Activated CD8-positive, alpha-beta memory T cell treated with anti-CD3 and anti-CD28 coated beads, Interleukin-2, amount 50 U/mL, for 24 hours (primary cell): Measurements from ENCODE around the gene TKTL1.
"Not testable (repeated sequence)": the region's sequence is repeated elsewhere in the genome, so short reads cannot be mapped to it uniquely, and the experiment has no call there.

Source experiments
- DNase-seq: peaks from one replicate; pipeline ENCODE4 v3.0.0-alpha.2; 2020; ENCODE audit errors: extremely low read depth

The TKTL1 gene

DNA sequence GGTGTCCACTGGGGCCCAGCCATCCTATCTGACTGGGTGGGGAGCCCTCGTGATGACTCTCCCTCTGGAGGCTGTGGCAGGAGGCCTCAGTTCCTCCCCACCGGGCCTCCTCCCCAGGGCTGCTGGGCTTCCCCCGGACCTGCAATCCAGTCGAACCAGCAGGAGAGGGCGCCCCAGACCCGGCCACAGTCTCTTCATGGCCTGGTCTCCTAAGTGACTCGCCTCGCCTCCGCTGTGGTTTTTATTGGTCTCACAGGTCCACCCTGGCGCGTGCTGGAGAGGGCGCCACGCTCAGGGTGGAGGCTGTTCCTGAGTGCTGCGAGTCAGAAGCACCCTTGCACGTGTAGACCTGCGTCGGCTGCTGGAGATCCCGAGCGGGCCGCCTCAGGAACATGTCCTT is 48.0 kb downstream of the TKTL1 start:
- DNase-seq = not testable (repeated sequence)

DNA sequence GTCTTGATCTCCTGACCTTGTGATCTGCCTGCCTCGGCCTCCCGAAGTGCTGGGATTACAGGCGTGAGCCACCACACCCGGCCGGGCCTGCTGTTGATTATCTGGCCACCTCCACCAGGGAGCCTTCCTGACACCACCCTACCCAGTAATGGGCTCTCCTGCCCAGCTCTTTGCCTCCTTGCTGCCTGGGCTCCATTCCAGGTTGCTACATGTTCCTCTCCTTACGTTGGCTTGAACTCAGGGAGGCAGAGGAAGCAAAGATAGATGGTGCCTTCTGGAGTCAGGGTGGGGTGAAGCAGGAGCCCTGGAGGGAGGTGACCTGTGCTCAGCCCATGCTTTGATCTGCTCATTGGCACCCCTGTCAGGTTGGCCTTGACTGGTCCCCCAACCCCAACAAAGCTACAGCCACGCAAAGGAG is 52.5 kb downstream of the TKTL1 start:
- no peak for DNase-seq

DNA sequence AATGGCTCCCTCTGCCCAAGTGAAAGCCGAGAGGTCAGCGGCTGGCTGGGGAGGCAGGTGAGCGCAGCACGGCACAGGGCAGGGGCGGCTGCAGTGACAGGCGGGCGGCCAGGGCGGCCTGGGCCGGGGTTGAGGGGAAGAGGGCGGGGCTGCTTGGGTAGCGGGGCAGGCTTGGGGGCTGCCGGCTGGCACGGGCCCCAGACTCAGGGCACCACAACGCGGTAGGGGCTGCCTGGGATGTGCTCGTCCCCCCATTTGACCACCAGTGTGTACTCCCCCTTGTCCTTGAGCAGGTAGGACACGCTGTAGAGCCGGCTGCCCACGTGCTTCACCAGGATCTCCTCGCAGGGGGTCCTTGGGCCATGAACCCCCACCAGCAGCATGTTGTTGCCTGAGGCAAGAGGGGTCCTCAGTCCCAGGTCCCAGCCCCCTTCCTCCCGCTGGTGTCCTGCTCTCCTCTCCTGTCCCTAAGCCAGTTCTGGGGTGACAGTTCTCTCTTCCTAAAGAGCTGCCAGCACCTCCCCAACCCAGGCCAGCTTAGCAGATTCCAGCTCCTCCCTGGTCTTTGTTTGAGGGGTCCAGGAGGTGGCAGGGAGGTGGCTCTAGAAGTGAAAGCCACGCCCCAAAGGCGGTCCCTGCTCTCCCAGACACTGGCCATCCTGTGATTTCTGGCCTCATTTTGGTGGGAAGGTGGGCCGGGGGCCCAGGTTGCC is 53.2 kb downstream of the TKTL1 start:
- no peak for DNase-seq

DNA sequence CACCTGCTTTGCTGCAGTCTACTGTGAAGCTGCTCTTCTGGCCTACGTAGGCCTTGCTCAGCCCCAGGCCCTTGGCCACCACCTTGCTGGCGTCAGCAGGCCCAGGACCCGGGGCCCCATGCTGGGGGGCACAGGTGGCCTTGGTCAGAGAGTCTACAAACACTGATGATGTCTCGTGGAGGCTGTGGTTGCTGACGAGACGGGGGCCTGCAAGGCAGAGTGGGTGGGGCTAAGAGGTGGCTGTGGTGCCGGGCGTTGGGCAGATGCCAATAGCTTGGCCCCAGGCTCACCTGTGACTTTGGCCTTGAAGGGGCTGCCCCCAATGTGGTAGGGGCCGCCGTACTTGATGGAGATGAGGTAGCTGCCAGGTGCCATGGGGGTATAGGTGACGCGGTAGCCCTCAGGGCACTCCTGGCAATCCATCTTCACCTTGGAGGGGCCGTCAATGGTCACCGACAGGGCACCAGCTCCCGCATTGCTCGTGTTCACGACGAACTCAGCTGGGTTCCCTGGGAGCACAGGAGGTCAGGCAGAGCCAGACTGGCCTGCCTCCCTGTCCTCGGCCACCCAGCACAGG is 53.9 kb downstream of the TKTL1 start:
- no peak for DNase-seq

DNA sequence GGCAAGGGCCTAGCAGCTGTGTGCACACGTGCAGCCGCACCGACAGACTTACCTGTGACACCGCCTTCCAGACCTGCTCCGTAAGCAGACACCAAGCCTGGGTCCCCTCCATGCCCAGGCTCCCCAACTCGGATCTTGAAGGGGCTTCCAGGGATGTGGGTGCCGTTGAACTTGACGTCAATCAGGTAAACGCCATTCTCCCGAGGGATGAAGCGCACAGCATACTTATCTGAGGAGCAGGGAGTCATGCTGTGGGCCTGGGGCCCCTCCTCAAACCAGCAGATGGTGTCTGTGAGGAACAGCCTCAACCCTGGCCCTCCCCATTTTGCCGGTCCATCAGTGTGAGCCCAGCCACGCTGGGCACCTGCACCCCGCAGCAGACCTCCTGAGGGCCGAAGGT is 54.4 kb downstream of the TKTL1 start:
- DNase-seq = no peak

DNA sequence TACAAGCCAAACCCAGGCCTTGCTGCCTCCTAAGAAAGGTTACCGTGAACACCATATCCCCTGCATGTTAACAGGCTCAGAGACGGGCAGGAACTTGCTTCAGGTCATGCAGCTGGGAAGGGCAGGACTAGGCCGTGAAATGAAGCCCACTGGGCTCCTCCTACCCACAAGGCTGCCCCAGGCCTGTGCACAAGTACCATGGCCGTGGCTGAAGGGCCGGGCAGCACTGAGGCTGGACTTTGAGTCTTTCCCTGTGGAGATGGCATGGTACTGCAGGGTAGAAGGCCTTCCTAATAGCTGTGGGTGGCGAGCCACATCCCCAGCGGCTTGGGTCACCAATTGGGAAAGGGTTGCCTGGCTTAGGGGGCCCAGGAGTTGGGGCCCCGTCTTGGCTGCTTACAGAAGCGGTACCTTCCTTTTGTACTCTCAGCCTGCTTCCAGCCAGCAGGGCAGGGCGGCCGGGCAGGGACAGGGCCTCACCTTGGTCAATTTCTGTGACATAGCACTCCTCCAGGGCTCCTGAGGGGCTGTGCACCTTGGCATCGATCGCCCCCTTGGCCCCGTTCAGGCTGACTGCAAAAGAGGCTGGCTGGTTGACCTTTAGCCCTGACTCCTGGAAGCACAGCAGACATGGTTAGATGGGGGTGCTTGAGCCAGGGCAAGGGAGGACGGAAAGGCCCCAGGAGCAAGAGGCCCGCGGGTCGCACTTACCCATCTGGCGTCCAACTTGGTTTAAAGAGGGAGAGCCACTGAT is 55.0 kb downstream of the TKTL1 start:
- DNase-seq = no peak

DNA sequence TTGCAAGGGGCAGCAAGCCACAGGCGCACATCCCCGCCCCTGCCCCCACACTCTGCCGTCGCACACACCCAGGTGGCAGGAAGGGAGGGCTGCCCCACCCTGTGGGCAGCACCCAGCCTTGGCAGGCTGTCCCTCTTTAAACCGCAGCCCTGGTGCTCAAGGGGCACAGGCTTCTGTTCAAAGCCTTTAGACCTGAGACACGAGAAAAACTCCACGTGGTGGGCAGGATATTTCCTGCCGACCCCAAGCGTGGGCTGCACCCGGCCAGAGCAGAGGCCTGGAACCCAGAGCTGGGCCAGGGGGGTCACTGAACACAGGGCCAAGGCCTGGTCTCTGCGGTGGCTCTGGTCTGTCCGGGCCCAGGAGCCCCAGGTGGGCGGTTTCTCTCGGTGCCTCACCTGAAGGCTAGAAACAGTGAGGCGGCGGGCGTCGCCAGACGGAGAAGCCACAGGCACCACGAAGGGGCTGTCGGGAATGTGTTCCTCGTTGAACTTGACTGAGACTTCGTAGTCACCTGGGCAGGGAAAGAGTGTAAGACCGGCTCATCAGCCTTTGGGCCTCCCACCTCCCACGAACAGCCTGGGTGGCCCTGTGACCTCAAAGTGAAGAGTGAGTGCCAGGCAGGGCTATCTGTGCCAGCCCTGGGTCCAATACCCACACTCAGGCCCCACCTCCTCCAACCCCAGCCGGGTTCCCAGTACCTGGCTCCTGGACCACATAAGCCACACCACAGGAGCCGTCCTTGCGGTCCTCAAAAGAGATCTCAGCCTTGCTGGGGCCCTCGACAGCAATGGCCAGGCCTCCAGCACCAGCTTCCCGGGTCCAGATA is 55.8 kb downstream of the TKTL1 start:
- no peak for DNase-seq

DNA sequence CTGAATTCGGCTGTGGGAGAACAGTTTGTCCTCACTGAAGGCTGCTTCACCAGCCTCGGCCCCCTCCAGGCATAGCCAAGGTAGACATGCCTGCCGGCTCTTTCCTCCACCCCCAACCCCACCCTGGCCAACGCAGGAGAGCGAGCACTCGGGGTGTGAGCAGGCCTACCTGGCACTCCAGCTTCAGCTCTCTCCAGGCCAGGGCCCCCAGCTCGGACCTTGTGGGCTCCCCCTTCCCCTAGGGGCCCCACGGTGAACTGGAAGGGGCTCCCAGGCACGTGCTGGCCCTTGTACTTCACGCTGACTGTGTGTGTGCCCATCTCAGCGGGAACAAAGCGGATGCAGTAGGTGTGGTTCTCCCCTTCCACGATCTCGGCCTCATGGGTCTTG is 56.4 kb downstream of the TKTL1 start:
- DNase-seq = no peak

DNA sequence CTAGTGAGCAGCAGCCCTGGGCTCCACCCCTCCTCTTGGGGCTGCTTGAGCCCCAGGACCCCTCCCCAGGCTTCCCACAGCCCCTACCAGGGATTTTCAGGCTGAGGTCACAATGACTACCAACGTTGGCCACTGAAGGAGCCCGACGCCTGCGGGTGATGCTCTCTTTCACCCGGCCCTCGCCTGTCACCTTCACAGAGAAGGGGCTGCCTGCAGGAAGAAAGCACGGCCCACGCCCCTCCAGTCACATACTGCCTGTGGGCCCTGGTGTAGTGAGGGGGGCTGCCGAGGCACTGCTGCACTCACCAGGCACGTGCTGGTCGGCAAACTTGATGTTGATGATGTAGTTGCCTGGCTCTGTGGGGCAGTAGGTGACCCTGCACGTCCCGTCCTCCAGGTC is 56.9 kb downstream of the TKTL1 start:
- no peak for DNase-seq

DNA sequence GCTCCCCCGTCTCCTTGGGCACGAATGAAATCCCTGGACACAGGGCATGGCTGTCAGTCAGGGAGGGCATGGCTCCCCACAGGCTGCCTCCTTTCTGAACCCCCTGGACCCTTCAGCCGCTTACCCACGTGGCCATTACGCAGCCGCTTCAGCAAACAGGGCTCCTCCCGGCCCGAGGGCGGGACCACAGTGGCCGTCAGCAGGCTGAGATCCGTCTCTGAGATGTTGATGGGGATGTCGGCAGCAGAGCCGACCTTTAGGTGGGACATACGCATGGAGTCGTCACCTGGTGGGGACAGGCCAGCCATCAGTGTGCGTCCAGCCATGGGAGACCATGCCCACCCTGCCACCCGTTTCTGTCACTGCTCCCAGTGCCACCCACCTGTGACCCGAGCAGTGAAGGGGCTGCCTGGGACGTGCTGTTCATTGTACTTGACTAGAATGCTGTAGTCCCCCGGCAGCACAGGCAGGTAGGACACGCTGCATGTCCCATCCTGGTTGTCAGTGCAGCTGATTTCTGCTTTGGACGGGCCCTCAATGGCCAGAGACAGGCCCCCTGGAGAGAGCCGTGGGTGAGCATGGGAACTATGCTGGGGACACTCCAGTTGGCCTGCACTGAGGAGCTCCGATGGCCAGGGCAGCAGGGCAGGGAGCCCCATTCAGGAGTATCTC is 57.7 kb downstream of the TKTL1 start:
- no peak for DNase-seq

DNA sequence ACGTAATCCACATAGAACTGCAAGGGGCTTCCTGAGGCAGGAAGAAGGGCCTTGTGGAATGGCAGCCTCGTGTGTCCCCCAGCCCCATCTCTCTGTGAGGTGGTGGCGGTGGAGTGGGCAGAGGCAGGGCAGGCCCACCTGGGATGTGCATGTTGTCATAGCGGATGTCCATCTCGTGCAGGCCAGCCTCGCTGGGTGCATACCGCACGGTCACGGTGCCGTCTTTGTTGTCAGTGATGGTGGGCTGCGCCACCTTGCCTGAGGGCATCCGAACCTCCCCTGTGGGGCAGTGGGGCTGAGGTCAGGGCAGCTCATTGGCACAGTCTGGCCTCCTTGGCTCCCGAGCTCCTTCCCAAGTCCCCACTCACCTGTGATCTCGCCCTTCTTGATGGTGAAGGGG is 58.4 kb downstream of the TKTL1 start:
- no peak for DNase-seq

DNA sequence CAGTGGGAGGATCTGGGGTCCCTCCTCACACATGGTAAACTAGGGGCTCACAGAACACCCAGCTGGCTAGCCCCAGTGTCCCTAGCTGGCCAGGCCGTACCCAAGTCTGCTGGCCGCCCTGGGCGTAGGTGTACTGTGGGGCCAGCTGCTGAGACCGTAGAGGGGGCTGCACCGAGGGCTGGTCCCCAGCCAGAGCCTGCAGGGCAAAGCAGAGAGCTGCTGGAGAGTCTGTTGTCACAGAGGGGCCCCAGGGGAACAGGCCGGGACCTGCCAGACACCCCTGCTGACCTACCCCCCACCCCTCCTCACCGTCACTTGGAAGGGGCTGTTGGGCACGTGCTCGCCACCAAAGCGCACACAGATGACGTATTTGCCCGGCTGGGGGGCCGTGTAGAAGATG is 58.9 kb downstream of the TKTL1 start:
- no peak for DNase-seq

DNA sequence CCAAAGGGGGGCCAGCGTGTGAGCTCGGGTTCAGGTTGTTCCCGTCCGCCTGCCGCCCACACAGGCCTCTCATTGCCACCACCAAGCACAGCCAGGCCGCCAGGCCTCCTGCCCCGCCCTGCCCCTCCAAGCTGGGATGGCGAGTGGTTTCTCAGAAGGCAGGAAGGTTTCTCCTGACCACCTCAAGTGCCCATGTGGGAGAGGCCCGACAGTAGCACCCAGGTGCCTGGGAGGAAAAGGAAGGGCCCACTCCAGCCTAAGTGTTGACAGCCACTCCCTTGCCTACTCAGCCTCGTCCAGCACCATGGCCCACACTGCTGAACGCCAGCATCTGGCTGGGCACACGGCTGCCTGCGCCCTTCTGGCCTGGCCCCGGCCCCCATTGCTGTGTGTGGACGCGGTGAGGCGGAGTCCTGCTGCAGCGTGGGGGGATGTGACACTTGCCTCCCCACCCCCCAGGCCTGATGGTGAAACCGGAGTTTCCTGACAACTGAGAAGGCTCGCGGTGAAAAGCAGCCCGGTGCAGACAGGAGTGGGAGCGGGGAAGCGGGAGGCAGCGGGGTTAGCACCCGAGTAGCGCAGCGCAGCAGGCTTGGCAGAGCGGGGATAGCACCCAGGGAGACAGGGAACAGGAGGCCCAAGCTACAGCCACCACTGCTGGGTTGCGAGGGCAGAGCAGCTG is 59.6 kb downstream of the TKTL1 start:
- no peak for DNase-seq

DNA sequence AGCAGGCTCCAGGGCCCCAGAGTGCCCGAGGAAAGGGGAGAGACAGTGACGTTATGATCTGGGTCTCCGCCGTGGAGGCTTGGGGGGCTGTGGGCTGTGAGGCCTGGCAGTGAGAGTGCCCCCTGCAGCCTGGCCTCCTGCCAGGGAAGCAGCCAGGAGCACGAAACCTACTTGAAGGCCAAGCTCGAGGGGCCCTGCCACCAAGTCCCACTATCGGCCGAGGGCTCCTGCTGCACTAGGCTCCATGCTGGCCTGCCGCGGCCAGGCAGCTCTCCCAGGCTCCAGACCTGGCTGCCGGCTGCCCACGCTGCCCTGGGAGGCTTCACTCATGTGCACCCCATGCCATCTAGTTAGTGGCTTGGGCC is 60.2 kb downstream of the TKTL1 start:
- DNase-seq = no peak

DNA sequence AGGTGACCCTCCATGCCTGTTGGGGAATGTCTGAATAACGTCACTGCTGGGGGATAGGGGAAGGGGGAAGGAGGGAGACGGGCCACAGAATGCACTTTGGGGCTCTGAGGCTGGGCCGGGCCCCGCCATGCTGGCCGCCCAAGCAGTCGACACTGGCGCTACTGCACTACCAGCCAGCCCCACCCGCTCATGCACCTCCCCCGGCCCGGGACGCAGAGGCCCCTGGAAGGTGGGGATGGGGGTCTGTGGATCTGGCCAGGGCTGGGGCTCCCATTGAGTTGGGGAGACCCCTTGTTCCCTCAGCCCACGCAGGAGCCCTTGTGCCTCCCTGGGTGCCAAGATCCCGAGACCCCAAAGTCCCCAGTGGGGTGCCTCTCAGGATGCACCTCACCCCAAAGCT is 61.0 kb downstream of the TKTL1 start:
- no peak for DNase-seq

DNA sequence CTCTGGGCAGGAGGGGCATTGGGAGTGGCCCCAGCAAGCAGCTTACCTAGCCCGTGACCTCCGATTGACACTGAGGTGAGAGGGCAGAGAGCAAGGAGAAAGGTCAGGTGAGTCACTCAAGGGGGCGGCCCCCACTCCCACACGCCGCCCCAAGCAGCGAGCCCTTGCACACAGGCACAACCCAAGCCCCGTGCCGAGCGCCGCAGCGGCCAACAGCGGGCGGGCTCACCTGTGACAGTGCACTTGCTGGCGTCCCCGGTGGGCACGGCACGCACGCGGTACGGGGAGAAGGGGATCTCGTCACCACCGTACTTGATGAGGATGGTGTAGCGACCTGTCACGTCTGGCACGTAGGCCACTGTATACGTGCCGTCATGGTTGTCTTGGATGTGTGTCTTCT is 61.6 kb downstream of the TKTL1 start:
- DNase-seq = no peak

DNA sequence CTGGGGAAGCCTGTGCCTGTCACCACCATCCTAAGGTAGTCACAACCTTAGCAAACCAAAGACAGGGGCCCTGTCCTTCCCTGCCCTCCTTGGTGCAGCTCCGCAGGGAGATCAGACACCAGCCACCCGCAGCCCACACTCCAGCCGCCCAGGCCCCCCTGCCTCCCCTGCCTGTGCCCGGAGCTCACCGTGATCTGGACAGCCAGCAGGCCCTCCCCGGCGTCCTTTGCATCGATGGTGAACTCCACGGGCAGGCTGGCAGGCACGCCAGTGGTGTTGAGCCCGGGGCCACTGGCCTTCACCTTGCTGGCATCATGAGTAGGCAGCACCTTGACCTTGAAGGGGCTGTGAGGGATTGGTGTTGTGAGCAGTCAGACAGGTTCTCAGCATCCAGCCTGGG is 62.4 kb downstream of the TKTL1 start:
- DNase-seq = no peak

DNA sequence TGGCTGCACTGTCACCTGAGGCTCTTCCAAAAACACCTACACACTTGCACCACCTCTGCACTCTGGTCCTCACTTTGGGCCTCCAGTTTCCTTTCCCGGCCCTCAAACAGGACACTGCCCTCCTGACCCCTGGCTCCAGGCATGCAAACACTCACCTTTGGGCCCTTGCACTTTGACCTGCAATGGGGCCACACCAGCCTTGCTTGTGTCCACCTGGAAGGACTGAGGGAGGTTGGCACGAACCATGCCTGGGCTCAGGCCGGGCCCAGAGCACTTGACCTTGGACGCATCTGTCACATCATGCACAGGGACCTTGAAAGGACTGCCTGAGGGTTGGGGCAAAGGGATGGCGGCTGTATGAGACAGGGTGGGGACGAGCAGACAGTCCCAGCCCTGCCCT is 63.2 kb downstream of the TKTL1 start:
- DNase-seq = no peak

DNA sequence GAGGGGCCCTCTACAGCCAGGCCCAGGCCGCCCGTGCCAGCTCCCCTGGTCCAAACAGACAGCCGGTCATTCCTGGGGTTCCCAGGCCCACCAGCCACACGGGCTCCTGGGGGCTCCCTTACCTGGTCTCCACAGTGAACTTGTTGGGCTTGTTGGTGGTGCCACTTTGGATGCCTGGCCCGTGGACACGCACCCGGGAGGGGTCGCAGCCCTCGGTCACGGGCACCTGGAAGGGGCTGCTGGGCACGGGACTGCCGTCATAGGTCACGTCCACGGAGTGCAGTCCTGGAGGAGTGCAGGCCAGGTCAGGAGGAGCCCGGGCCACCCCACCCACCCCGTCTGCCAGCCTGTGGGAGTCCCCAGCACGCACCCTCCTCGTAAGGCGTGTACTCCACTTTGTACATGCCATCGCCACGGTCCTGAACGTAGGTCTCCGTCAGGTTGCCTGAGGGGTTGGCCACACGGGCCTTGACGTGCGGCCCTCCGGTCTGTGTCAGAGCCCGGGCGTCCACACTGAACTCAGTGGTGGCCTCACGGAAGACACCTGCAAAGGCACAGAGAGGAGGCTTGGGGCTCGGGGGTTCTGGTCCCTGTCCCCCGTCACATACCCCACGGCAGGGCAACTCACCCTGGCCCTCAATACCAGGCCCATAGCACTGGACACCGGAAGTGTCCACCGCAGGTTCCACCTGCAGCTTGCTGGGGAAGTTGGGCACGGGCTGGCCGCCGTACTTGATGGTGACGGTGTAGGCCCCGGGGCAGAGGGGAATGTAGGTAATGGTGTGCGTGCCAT is 64.0 kb downstream of the TKTL1 start:
- DNase-seq = no peak

DNA sequence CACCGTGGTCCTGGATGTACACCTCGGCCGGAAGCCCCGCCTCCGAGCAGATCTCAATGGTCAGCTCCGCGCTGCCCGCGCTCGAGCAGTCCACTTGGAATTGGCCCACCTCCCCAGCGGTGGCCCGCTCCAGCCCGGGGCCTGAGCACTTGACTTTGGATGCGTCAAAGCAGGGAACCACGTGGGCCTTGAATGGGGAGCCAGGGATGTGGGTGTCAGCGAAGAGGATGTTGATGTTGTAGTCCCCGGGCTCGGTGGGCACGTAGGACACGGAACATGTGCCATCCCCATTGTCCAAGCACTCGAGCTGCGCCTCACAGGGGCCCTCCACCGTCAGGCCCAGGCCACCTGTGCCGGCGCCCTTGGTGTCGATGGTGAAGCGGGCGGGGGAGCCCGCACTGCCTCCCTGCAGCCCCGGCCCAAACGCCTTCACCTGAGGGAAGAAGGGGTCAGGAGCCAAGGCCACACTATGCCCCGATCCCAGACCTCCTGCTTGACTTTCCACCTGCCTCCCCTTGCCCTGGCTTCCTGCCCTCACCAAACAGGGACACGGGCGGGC is 64.6 kb downstream of the TKTL1 start:
- DNase-seq = no peak
